ENCODE data around the gene CCDC188. TPM values are rescaled to one million over a fixed set of nuclear protein-coding genes. Genes with fewer than 3 reads are reported as not detected.

The CCDC188 gene
- total and polyA plus RNA-seq, 2 of the 13 experiments (the other 11 are each of a cell fraction or from before 2014, with no cell fraction given), result not detected

GRCh38 chr22:20128902-20129746 lies 21.7 kb downstream of the CCDC188 start (continued):
- TF ChIP-seq ZBTB46 (CRISPR knock-in tag; IDR thresholded peaks at IDR 0.05; ENCODE audit: borderline replicate concordance), result no peak
- 0 out of 2 replicates have a peak, but pooled peaks have one; percentile 13 for TF ChIP-seq ZNF292 (CRISPR knock-in tag; IDR thresholded peaks at IDR 0.05; ENCODE audit: borderline replicate concordance, low read depth)
- TF ChIP-seq HES4 (CRISPR knock-in tag; IDR thresholded peaks at IDR 0.05; ENCODE audit: borderline replicate concordance), result no peak
- TF ChIP-seq RELA (CRISPR knock-in tag; IDR thresholded peaks at IDR 0.05), result no peak
- no peak for TF ChIP-seq ZNF572 (CRISPR knock-in tag; IDR thresholded peaks at IDR 0.05)
- no peak for TF ChIP-seq KLF15 (CRISPR knock-in tag; IDR thresholded peaks at IDR 0.05; ENCODE audit: borderline replicate concordance)
- no peak for TF ChIP-seq ZNF670 (CRISPR knock-in tag; IDR thresholded peaks at IDR 0.05; ENCODE audit: borderline replicate concordance)
- no peak for TF ChIP-seq ZSCAN22 (CRISPR knock-in tag; IDR thresholded peaks at IDR 0.05)
- TF ChIP-seq ZNF296 (CRISPR knock-in tag; conservative IDR thresholded peaks at IDR 0.05), result no peak
- TF ChIP-seq, protein P1, sequence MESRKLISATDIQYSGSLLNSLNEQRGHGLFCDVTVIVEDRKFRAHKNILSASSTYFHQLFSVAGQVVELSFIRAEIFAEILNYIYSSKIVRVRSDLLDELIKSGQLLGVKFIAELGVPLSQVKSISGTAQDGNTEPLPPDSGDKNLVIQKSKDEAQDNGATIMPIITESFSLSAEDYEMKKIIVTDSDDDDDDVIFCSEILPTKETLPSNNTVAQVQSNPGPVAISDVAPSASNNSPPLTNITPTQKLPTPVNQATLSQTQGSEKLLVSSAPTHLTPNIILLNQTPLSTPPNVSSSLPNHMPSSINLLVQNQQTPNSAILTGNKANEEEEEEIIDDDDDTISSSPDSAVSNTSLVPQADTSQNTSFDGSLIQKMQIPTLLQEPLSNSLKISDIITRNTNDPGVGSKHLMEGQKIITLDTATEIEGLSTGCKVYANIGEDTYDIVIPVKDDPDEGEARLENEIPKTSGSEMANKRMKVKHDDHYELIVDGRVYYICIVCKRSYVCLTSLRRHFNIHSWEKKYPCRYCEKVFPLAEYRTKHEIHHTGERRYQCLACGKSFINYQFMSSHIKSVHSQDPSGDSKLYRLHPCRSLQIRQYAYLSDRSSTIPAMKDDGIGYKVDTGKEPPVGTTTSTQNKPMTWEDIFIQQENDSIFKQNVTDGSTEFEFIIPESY (CRISPR knock-in tag; IDR thresholded peaks at IDR 0.05), result no peak; the same call in 1 of the 2 replicates
- TF ChIP-seq ZNF709 (CRISPR knock-in tag; IDR thresholded peaks at IDR 0.05), result no peak
- TF ChIP-seq ZMAT5 (CRISPR knock-in tag; IDR thresholded peaks at IDR 0.05; ENCODE audit: borderline replicate concordance, low read depth), result no peak
- no peak for TF ChIP-seq ATF1 (CRISPR knock-in tag; IDR thresholded peaks at IDR 0.05)
- no peak for TF ChIP-seq ZFAT (CRISPR knock-in tag; conservative IDR thresholded peaks at IDR 0.05)
- TF ChIP-seq SATB2 (CRISPR knock-in tag; IDR thresholded peaks at IDR 0.05), result no peak
- TF ChIP-seq, protein P2, sequence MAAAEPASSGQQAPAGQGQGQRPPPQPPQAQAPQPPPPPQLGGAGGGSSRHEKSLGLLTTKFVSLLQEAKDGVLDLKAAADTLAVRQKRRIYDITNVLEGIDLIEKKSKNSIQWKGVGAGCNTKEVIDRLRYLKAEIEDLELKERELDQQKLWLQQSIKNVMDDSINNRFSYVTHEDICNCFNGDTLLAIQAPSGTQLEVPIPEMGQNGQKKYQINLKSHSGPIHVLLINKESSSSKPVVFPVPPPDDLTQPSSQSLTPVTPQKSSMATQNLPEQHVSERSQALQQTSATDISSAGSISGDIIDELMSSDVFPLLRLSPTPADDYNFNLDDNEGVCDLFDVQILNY (CRISPR knock-in tag; conservative IDR thresholded peaks at IDR 0.05), result no peak
- TF ChIP-seq HBP1 (CRISPR knock-in tag; IDR thresholded peaks at IDR 0.05; ENCODE audit: low read depth), result peak; percentile 76
- TF ChIP-seq KDM3A (CRISPR knock-in tag; IDR thresholded peaks at IDR 0.05; ENCODE audit: low read depth), result no peak
- TF ChIP-seq POLR2A (IDR thresholded peaks at IDR 0.05; ENCODE audit: insufficient read depth in 1 of 2, low read depth in 2 of 2, low read length in 2 of 2), result peak in 1 of 2 experiments; percentile 71; a peak in 2 of 4 replicates
- no peak for TF ChIP-seq MLX (CRISPR knock-in tag; IDR thresholded peaks at IDR 0.05)
